Dedifferentiated amniotic fluid mesenchymal stem cell (primary cell): ENCODE data around the gene PITPNM2.
A peak's percentile ranks its signal among the peaks of the same experiment; 100 is the strongest.

Experiments
- DNase-seq: peaks from one replicate; pipeline ENCODE4 v3.0.0-alpha.2; 2016; ENCODE audit errors: extremely low spot score

Gene PITPNM2

GRCh38 chr12:123150744-123151456 lies at the start of gene PITPNM2:
TSS of gene PITPNM2 (minus strand) at chr12:123151090. CDS start at chr12:123034590, 116,500 bp downstream.
- peak; percentile 37 for DNase-seq

GRCh38 chr12:123200414-123200813 lies 49.5 kb upstream of the PITPNM2 start:
- no peak for DNase-seq

- no peak for DNase-seq
These were observed 49.0 kb upstream of the PITPNM2 start for GRCh38 chr12:123199936-123200335.

- DNase-seq: no peak
These were observed 36.7 kb upstream of the PITPNM2 start for GRCh38 chr12:123187637-123188036.

- DNase-seq: no peak
These were observed 29.3 kb upstream of the PITPNM2 start for GRCh38 chr12:123180171-123180570.

GRCh38 chr12:123171967-123172366 lies 21.1 kb upstream of the PITPNM2 start:
- DNase-seq: no peak

- no peak for DNase-seq
These were observed 16.4 kb upstream of the PITPNM2 start for GRCh38 chr12:123167329-123167728.

GRCh38 chr12:123165537-123165936 lies 14.6 kb upstream of the PITPNM2 start:
- no peak for DNase-seq

GRCh38 chr12:123164710-123165261 lies 13.9 kb upstream of the PITPNM2 start:
- DNase-seq: no peak

- DNase-seq: no peak
These were observed 13.3 kb upstream of the PITPNM2 start for GRCh38 chr12:123164222-123164621.

- DNase-seq: no peak
These were observed 12.3 kb upstream of the PITPNM2 start for GRCh38 chr12:123163227-123163626.

- DNase-seq: no peak
These were observed 10.1 kb upstream of the PITPNM2 start for GRCh38 chr12:123160801-123161487.

GRCh38 chr12:123153906-123154305 lies 3.0 kb upstream of the PITPNM2 start:
- DNase-seq: no peak

GRCh38 chr12:123152833-123153232 lies 1.9 kb upstream of the PITPNM2 start:
- no peak for DNase-seq

GRCh38 chr12:123151457-123152454 lies 866 bp upstream of the PITPNM2 start:
- DNase-seq: no peak

- DNase-seq: no peak
These were observed 581 bp downstream of the PITPNM2 start for GRCh38 chr12:123150275-123150743.

- DNase-seq: no peak
These were observed 1.2 kb downstream of the PITPNM2 start for GRCh38 chr12:123149501-123150274.

GRCh38 chr12:123149088-123149487 lies 1.8 kb downstream of the PITPNM2 start:
- no peak for DNase-seq

GRCh38 chr12:123148655-123149054 lies 2.2 kb downstream of the PITPNM2 start:
- DNase-seq: no peak

GRCh38 chr12:123148223-123148622 lies 2.7 kb downstream of the PITPNM2 start:
- DNase-seq: no peak

GRCh38 chr12:123145211-123145610 lies 5.7 kb downstream of the PITPNM2 start:
- DNase-seq: no peak
